ENCODE data around the gene SVIP. TPM values are rescaled to one million over a fixed set of nuclear protein-coding genes. Genes with fewer than 3 reads are reported as not detected.

The SVIP gene
- polyA plus RNA-seq, 3 donors, result 1.0 to 3.1 (median 2.6) TPM

- Histone ChIP-seq H3K27me3 (ENCODE audit: control insufficient read depth in 2 of 2, insufficient read depth in 2 of 2, low read length in 2 of 2) (no peaks in the 10 kb centered on the region), H3K79me2 (ENCODE audit: insufficient read depth, low read length) (no peaks in the 10 kb centered on the region), H2AFZ (ENCODE audit: insufficient read depth, low read depth, low read length, poor library complexity, severe bottlenecking) (no peak overlapping the region), H3K9me3 (replicated peaks in 1 of 2; ENCODE audit: control insufficient read depth in 1 of 2, insufficient read depth in 1 of 2, low read length in 2 of 2) (no peaks in the 10 kb centered on the region), H3K4me1 (ENCODE audit: control insufficient read depth in 1 of 2, insufficient read depth in 2 of 2, low read length in 2 of 2) (no peaks in the 10 kb centered on the region), H3K4me3 (replicated peaks in 1 of 3; ENCODE audit: low read depth in 2 of 3, low read length in 3 of 3) (no peak overlapping the region), H4K20me1 (ENCODE audit: insufficient read depth, low read length) (no peaks in the 10 kb centered on the region), H3K4me2 (replicated peaks; ENCODE audit: extremely low read depth, low read length, poor library complexity, severe bottlenecking) (no peak overlapping the region), H3K36me3 (replicated peaks in 1 of 2; ENCODE audit: control insufficient read depth in 1 of 2, insufficient read depth in 2 of 2, low read length in 2 of 2) (no peaks in the 10 kb centered on the region), H3K27ac (ENCODE audit: low read depth in 1 of 2, low read length in 2 of 2) (no peak overlapping the region), H3K9ac (ENCODE audit: insufficient read depth, low read length, poor library complexity, severe bottlenecking) (no peak overlapping the region)
- peaks cover under 1 to 4% (median 1%) of the 10 kb centered on the region in 3 donors for H3K27me3 Mint-ChIP-seq (ENCODE audit: low read depth in 3 of 3)
- H3K9me3 Mint-ChIP-seq, result no peaks in the 10 kb centered on the region
- H3K36me3 Mint-ChIP-seq, result no peaks in the 10 kb centered on the region
- intact Hi-C loops (cut with micrococcal nuclease), result loop anchor here in 1 of 2 donors (10.0 kb wide), 1 partner anchor 462 kb away; the partner anchor contains the start of gene SLC17A6
- TF ChIP-seq CTCF (IDR thresholded peaks at IDR 0.05), result no peak
- H3K4me1 Mint-ChIP-seq, result peaks cover 6% of the 10 kb centered on the region
- H3K4me3 Mint-ChIP-seq, result no peak overlapping the region
- no peak for DNase-seq
- no peak overlapping the region for H3K27ac Mint-ChIP-seq
- no CpG with 5 or more reads among the region's 3 CpGs for WGBS (ENCODE audit: insufficient coverage)
Measured at GRCh38 chr11:22797047-22797446, 32.6 kb downstream of the SVIP start.

- Histone ChIP-seq H3K27me3 (ENCODE audit: control insufficient read depth in 2 of 2, insufficient read depth in 2 of 2, low read length in 2 of 2) (no peaks in the 10 kb centered on the region), H3K79me2 (ENCODE audit: insufficient read depth, low read length) (no peaks in the 10 kb centered on the region), H3K4me2 (replicated peaks; ENCODE audit: extremely low read depth, low read length, poor library complexity, severe bottlenecking) (no peak overlapping the region), H3K36me3 (replicated peaks in 1 of 2; ENCODE audit: control insufficient read depth in 1 of 2, insufficient read depth in 2 of 2, low read length in 2 of 2) (no peaks in the 10 kb centered on the region), H3K4me3 (replicated peaks in 1 of 3; ENCODE audit: low read depth in 2 of 3, low read length in 3 of 3) (no peak overlapping the region), H3K4me1 (ENCODE audit: control insufficient read depth in 1 of 2, insufficient read depth in 2 of 2, low read length in 2 of 2) (no peaks in the 10 kb centered on the region), H3K9me3 (replicated peaks in 1 of 2; ENCODE audit: control insufficient read depth in 1 of 2, insufficient read depth in 1 of 2, low read length in 2 of 2) (no peaks in the 10 kb centered on the region), H3K27ac (ENCODE audit: low read depth in 1 of 2, low read length in 2 of 2) (no peak overlapping the region), H3K9ac (ENCODE audit: insufficient read depth, low read length, poor library complexity, severe bottlenecking) (no peak overlapping the region), H2AFZ (ENCODE audit: insufficient read depth, low read depth, low read length, poor library complexity, severe bottlenecking) (no peak overlapping the region), H4K20me1 (ENCODE audit: insufficient read depth, low read length) (no peaks in the 10 kb centered on the region)
- Mint-ChIP-seq H3K4me1 (peaks cover 6% of the 10 kb centered on the region), H3K36me3 (no peaks in the 10 kb centered on the region), H3K9me3 (no peaks in the 10 kb centered on the region), H3K4me3 (no peak overlapping the region), H3K27me3 (ENCODE audit: low read depth in 3 of 3) (peaks cover 1 to 4% (median 2%) of the 10 kb centered on the region in 3 donors), H3K27ac (no peak overlapping the region)
- no peak for TF ChIP-seq CTCF (IDR thresholded peaks at IDR 0.05)
- intact Hi-C loops (cut with micrococcal nuclease), result loop anchor here in 1 of 2 donors (10.0 kb wide), 1 partner anchor 461 kb away; the partner anchor contains the start of gene SLC17A6
- WGBS (ENCODE audit: insufficient coverage), result no CpG with 5 or more reads among the region's 1 CpG
- DNase-seq, result no peak
Measured at GRCh38 chr11:22795914-22796313, 33.7 kb downstream of the SVIP start.

Measured in CD14-positive monocyte (primary cell).